CD1c-positive myeloid dendritic cell (primary cell): Measurements from ENCODE around the gene PSMD12.
A peak's percentile ranks its signal among the peaks of the same experiment; 100 is the strongest.
"Not testable (repeated sequence)": the region's sequence is repeated elsewhere in the genome, so short reads cannot be mapped to it uniquely, and the experiment has no call there.

Experiments
- DNase-seq: peaks from one replicate; pipeline ENCODE4 v3.0.0-alpha.2; 2016; ENCODE audit errors: extremely low spot score

Gene PSMD12

GRCh38 chr17:67366193-67367157, at the start of gene PSMD12:
Gene PSMD12, minus strand, starts transcription at chr17:67366577. Its CDS starts 58 bp downstream, at chr17:67366519.
- DNase-seq = peak; percentile 94

GRCh38 chr17:67415291-67415690, 48.9 kb upstream of the PSMD12 start:
- no peak for DNase-seq

GRCh38 chr17:67414559-67414958, 48.2 kb upstream of the PSMD12 start:
- no peak for DNase-seq

- no peak for DNase-seq
These were observed 47.8 kb upstream of the PSMD12 start for GRCh38 chr17:67414130-67414529.

- no peak for DNase-seq
These were observed 47.0 kb upstream of the PSMD12 start for GRCh38 chr17:67413388-67413787.

GRCh38 chr17:67412941-67413340, 46.6 kb upstream of the PSMD12 start:
- DNase-seq = no peak

GRCh38 chr17:67412032-67412431, 45.7 kb upstream of the PSMD12 start:
- DNase-seq = no peak

- peak; percentile 68 for DNase-seq
These were observed 45.0 kb upstream of the PSMD12 start for GRCh38 chr17:67411397-67411796.

- DNase-seq = not testable (repeated sequence)
These were observed 42.1 kb upstream of the PSMD12 start for GRCh38 chr17:67408455-67408830.

GRCh38 chr17:67403483-67403882, 37.1 kb upstream of the PSMD12 start:
- DNase-seq = no peak

- peak; percentile 22 for DNase-seq
These were observed 36.7 kb upstream of the PSMD12 start for GRCh38 chr17:67403065-67403464.

GRCh38 chr17:67401598-67402504, 35.5 kb upstream of the PSMD12 start:
- peak; percentile 76 for DNase-seq

GRCh38 chr17:67401106-67401505, 34.7 kb upstream of the PSMD12 start:
- no peak for DNase-seq

GRCh38 chr17:67400193-67400592, 33.8 kb upstream of the PSMD12 start:
- DNase-seq = peak; percentile 9

- DNase-seq = no peak
These were observed 33.3 kb upstream of the PSMD12 start for GRCh38 chr17:67399676-67400075.

- no peak for DNase-seq
These were observed 27.5 kb upstream of the PSMD12 start for GRCh38 chr17:67393809-67394397.

- DNase-seq = no peak
These were observed 25.7 kb upstream of the PSMD12 start for GRCh38 chr17:67392111-67392510.

- DNase-seq = peak; percentile 26
These were observed 24.4 kb upstream of the PSMD12 start for GRCh38 chr17:67390646-67391361.

- DNase-seq = no peak
These were observed 23.7 kb upstream of the PSMD12 start for GRCh38 chr17:67390006-67390645.

- DNase-seq = no peak
These were observed 22.6 kb upstream of the PSMD12 start for GRCh38 chr17:67388986-67389385.

- DNase-seq = not testable (repeated sequence)
These were observed 22.2 kb upstream of the PSMD12 start for GRCh38 chr17:67388536-67388935.
